HG02623 (cell line): Measurements from ENCODE around the gene CCDC134.
"Not testable (repeated sequence)": the region's sequence is repeated elsewhere in the genome, so short reads cannot be mapped to it uniquely, and the experiment has no call there.

Experiments used
- ATAC-seq: cut with Tn5 transposase; IDR thresholded peaks from one replicate; pipeline ENCODE4 v1.9.1; 2021; ENCODE audit warnings: moderate library complexity; ENCODE audit not compliant: unreplicated experiment

The CCDC134 gene

DNA sequence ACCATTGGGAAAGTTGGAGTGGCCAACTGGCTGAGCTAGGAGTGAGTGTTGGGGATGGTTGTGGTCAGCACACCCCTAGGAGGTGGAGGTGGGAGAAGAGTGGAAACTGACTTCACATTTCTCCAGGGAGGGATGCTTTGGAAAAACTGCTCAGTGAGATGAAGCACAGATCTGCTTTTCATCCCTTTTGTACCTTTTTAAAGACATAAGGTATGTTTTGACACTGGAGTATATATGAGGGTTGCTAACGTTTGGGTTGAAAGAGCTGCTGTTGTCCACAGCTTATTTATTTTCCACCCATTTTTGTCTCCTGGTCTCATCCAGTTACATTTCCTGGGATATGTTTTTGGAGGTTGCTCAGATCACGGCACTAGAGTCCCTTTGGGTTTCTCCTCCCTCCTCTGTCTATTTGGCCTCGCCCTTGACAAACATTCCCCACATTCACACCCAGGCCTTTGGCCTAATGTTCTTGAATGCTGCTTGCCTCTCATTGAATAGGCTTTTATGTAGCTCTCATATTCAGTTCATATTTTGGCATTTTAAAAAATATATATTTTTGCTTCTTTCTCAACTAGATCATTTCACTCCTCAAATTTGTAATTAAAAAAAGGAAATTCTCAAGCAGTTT, 40.7 kb downstream of the CCDC134 start:
- no peak for ATAC-seq

DNA sequence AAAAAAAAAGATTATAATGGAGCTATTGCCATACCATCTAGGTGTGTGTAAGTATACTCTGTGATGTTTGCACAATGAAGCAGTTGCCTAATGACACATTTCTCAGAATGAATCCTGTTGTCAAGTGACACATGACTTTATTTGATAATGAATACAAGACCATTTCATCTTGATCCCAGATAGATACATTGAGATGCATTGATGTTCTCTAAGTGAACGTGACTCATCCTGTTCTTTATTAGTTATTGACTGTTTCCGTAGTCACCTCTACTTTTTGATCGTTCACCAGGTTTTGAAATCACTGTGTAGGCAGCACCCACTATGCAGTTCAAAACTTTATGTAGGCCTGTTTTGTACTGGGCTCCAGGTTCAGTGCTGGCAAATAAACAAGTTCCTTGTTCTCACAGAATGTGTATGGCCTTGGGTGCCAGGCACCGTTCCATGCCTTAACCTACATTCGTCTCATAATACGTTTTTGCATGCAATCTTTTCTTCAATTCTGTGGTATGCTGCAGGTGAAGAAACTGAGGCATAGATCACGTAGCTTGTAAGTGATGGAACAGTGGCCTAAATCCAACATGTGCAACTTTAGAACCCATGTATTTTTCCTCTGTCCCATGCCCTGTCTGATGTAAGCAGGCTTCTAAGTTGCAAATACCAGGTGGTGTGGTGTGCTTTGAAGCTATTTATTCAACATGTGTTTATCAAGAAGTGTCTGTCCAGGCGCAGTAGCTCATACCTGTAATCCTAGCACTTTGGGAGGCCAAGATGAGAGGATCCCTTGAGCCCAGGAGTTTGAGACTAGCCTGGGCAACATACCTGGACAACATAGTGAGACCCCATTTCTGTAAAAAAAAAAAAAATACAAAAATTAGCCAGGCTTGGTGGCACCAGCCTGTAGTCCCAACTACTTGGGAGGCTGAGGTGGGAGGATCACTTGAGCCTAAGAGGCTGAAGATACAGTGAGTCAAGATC, 42.8 kb downstream of the CCDC134 start:
- ATAC-seq = no peak

DNA sequence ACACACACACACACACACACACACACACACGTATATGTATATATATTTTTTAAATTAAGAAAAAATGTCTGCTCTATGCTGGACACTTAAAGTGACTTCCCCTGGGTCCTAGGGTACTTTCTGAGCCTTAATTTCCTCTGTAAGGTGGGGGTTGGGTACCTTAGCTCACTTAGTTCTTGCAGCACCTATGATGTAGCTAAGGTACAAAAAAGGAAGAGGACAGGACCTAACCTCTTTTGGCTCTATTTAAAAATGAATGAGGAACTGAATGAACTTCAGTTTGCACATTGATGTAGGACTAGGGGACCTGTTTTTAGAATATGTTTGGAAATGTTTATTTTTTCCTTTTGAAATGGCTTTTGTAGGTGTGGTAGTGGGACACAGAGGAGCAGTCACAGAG, 43.6 kb downstream of the CCDC134 start:
- no peak for ATAC-seq

DNA sequence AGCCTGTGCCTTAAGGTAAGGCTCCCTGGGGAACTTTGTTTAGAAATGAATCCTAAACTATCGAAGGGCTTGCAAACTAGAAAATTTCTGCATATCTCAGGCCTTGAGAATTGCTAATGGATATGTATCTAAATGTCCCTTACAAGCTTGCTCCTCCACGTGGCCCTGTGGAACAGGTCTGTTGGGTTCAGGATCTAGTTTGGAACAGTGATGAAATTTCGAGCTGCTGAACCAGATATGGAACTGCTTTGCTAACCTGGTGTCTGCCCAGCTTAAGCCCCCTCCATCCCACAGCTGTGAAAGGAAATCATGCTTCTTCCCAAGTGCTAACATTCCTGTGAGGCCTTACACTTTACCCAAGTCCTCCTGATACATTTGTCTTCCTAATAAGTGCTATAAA, 44.0 kb downstream of the CCDC134 start:
- no peak for ATAC-seq

DNA sequence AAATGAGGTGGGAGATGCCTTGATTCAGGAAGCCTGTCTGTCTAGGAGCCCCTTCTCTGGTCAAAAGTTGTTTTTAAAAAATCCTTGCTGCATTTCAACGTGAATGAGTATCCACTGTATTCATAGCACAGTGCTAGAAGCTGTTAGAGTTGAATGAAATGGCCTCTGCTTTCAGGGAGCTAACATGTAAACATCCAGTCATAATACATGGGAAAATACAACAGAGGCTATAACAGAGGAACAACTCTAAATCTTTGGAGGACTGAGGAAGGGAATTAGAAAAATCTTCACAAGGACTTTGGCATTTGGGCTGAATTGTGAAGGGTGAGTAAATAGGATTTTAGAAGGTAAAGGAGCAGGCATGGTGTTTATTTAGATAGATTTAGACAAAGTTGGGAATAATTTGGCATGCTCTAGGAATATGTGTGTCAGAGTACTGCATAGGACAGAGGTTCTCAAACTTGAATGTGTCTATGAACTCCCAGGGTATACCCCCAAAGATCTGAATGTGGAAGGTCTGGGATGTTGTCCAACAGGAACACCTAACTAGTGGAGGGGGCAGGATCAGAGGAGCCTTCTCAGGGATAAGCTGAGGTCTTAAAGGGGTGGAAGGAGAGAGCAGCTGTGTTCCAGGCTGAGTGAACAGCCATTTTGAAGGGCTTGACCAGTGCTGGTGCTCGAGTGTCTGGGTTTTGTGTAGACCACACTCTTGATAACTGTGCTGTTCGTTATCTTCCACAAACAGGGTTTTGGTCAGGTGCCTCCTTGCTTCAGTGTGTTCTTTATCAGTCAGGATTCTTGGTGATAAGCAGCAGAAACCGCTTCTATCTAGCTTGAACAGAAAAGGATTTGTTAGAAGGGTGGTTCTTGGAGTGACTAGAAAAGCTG, 45.1 kb downstream of the CCDC134 start:
- ATAC-seq = no peak

DNA sequence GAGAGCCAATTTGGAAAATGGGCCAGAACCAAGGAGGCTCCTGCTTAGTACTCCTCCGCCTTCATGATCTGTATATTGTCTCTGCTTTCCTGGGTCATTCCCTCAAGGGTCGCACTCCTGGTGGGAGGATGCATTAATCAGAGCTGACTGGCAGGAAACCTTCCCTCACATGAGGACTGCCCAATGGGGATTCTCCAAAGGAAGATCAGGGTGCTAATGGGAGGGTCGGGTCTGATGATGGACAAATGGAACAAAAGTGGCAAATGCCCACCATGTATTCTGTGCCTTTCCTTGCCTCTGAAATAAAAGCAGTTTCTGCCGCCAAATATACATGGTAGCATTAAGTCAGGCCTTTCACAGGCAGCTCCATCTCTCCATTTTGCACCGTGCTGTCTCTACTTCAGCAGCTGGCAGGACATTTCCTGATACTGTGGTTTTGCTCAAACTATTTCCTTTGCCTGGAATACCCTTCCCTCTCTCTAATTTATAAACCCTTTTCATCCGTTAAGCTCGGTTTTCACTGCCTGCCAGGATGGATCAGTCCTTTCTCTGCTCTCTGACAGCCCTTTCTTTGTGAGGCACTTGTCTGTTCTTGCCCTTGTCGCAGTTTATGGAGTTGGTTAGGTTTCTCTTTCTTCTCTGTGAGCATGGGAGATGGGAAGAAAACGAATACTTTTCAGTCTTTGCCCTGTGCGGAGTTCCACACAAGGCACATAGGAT, 45.9 kb downstream of the CCDC134 start:
- no peak for ATAC-seq

DNA sequence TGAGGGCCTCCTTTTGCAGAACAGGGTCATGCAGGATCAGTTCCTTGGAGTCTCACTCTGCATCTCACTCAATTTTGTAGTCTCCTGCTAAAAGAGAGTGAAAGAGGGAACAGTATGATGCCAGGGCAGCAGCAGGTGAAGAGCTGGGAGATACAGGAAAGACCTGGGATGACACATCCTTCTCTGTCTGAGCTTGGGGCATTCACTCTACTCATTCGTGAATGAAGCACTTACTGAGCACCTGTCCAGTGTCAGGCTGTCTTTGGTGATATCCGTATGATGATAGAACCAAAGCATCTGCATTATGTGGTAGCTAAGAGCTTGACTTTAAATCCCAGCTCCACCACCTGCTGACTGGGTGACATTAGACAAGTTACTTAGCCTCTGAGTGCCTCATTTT, 46.8 kb downstream of the CCDC134 start:
- ATAC-seq = no peak

DNA sequence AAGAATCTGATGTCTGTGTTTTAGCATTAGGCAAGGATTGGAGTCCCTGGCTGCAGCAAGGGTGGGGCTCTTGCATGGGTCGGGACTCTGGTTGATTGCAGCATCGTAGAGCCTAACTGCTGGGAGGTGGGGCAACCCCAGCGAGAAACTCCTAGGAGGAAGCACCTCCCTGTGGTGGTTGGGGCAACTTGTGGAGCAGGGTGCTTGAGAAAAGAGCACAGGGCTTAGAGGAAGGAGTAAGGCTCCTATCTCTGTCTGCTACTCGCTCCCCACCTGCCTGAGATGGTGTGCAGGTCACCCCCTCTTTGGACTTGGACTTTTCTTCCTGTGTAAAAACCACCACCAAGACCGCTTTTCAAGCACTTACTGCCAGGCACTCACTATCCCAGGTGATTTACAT, 48.0 kb downstream of the CCDC134 start:
- no peak for ATAC-seq

DNA sequence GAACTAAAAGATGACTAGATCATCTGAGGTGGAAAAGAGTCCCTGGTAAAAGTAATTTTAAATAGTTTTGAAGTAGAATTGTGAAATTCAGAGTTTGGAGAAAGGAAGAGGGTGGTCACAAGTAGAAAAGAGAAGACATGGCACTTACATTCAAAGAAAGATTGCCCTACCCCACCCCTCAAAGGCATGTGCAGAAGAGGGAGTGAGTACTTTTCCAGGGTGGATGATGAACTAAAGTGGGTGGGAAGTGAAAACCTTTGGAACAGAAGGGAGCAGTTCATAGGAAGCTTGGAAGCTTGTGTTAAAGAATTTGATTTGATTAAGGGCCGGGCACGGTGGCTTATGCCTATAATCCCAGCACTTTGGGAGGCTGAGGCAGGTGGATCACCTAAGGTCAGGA, 56.0 kb downstream of the CCDC134 start:
- ATAC-seq = no peak

DNA sequence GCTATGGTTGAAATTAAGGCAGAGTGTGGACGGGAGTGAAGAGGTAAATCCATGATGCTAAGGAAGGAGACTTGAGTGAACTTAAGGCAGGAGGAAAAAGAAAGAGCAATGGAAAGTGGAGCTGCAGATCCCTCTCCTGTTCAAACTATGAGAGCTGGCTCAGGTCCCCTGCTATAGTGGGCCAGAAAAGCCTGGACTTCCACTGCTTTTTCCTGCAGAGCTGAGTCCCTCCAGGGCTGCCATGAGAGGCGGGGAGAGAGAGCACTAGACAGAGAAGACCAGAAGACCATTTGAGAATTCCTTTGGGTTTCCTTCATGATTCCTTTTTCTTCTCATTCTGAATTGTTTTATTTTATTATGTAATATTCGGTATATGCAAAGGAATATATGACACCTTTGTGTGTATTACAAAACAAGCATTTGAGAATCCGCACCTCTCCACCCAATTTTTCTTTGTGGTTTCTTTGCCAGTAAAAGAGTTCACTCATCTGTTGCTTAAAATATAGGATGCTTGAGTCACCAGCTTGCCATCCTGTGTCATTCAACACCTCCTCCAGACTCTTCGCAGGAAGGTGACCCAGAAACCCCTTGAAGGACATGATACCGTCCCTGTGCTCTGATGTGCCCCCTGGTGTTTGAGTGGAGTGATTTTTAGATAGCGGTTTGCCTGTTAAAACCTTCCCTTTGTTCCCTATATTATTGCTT, 56.8 kb downstream of the CCDC134 start:
- ATAC-seq = no peak

DNA sequence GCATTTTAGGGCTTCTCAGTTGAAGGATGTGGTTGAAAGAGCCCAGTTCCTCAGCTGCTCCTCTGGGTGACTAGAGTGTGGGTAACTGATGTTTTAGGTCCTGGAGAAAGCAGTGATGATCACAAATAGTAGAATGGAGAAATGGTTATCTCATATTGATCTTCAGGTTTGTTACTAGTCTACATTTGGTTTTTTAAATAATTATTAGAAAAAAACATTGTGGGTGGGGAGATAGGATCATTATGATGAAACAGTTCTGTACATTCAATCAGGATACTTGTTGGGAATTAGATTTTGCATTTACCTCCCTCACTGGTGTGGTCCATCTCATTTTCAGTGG, 57.4 kb downstream of the CCDC134 start:
- no peak for ATAC-seq

DNA sequence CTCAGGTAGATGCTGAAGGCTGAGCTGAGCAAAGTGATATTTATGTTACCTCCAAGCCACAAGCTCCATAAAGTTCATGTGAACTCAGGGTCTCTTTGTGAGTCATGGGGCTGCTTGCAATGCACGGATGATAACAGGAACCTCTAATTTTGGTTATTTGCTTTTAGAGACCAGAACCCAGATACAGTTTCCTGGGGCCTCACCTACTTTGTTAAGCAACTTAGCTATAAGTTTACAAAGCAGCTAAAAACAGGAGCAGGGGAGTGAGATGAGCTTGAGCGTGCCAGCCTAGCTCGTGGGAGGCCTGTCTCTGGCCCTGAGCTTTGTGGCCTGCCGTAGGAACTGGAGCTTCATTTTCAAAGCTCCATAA, 61.7 kb downstream of the CCDC134 start:
- peak; percentile 55 for ATAC-seq

DNA sequence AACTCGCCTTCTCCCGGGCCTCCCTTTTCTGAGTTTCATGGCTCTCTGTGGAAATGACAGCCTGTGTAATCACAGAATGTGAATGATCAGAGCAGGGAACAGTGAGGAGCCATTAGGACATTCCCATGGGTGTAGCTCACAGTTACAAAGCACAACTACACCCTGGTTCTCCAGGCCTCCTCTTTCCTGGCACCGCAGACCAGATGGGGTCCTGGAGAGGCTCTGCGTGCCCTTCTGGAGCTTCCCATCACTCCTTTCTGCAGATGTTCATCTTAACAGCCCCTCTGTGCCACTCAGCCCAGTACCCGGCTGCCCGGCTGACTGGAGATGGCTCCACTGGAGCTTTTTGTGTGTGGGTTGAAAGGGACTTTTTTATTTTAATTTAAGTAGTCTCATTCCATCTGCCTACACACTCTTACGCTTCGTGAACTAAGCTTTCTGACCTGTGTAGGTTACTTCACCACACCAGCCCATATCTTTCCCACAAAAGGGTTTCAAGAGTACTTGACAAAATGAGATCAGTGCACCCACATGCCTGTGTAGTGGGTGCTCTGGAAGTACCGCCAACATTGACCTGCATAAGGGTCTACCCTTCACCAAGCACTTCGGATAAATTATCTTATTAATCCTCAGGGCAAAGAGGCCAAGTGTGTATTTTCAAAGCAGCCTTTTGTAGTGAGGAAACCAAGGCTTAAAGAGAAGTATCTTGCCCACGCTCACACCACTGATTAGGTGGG, 62.2 kb downstream of the CCDC134 start:
- ATAC-seq = peak; percentile 54

DNA sequence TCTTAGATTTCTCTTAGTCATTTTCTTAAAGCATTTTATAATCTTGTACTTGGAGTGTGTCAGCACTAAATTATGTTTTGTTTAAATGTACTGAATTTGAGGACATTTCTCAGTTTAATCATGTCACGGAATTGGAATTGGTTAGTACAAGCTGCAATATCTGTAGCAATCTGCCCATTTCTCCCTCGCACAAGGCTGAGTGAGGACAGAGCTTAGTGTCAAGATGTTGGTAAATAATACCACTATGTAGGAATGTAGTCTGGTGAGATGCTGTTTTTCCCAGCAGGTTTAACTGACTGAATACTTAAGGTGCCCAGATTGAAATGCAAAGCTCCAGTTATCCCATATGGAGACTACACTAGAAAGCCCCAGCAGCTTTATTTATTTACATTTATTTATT, 63.0 kb downstream of the CCDC134 start:
- ATAC-seq = no peak

DNA sequence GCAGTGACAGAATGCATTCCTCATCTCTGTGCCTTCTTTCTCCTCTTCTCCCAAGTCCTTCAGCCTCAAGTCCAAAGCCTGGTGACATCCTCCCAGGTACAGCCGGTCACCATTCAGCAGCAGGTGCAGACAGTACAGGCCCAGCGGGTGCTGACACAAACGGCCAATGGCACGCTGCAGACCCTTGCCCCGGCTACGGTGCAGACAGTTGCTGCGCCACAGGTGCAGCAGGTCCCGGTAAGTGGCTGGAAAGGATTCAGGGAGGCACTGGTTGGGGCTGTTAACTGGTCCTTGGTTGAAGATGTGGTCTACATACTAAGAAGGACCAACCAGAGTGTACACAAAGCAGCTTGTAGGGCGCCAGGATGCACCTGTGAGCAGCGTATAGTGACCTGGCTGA, 68.1 kb downstream of the CCDC134 start:
- ATAC-seq = no peak

DNA sequence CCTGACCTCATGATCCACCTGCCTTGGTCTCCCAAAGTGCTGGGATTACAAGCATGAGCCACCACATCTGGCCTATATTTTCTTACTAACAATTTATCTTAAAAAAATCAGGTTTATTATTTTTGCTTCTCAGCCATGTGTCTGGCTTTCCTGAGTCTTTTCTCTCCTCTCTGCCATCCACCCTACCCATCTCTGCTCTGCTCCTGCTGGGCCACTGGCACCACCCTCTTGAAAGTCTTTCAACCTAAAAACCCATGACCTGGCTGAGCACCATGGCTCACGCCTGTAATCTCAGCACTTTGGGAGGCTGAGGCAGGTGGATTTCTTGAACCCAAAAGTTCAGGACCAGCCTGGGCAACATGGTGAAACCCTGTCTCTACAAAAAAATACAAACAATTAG, 69.6 kb downstream of the CCDC134 start:
- ATAC-seq = not testable (repeated sequence)

DNA sequence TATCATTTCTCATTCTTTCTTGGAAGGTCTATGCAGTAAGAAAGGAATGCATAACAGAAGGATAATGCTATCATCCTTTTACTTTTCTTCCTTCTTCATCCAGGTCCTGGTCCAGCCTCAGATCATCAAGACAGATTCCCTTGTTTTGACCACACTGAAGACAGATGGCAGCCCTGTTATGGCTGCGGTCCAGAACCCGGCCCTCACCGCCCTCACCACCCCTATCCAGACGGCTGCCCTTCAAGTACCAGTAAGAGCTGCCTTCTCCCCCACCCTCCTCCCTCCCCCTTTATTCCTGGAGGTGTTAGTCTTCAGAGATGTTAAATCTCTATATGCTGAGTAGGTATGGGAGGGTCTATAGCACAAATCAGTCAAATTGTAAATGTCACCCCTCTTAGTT, 70.3 kb downstream of the CCDC134 start:
- no peak for ATAC-seq

DNA sequence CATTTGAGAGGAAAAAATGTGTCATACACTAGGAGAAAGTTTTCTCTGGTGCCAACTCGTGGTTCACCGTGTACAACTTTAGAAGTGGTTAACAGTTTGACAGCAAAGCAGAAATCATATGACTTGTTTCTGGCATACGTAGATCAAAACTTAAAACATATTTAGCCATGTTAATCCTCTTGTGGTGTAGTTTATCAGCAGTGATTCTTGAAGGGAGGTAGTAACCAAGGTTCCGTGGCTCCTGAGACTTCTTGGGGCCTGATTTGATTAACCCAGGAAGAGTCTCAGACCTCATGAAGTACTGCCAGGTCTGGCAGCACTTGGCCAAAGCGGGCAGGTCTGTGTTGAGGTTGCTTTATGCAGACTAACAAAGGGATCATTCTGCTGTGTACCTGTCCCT, 72.9 kb downstream of the CCDC134 start:
- ATAC-seq = no peak

DNA sequence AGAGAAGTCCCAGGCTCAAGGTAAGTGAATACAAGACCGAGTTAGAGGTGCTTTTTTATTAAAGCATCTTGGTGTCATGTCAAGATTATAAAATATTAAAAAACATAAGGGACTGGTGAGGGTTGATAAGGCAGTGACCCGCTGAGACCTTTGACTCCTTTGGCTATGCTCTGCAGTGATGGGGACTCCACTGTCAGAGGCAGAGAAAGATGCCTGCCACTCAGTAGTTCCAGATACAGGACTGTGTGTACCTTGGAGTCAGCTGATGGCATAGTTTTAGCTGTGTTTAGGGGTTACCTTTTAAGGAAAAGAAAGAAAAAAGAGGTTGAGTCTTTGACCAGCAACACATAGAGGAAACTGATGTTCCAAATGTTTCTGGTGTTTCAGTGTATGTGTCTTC, 73.6 kb downstream of the CCDC134 start:
- no peak for ATAC-seq
